Endometrium (tissue), 2 donors: ENCODE data around the gene DHX15.
"Not testable (repeated sequence)": the region's sequence is repeated elsewhere in the genome, so short reads cannot be mapped to it uniquely, and the experiment has no call there.

Experiments
- FAIRE-seq: peaks from 2 replicates; lab custom pipeline; 2012; peaks lifted over from hg19 to GRCh38; lab: Jason Lieb, UNC
- donor health status: control.
- donor health status: control.

Gene DHX15

DNA sequence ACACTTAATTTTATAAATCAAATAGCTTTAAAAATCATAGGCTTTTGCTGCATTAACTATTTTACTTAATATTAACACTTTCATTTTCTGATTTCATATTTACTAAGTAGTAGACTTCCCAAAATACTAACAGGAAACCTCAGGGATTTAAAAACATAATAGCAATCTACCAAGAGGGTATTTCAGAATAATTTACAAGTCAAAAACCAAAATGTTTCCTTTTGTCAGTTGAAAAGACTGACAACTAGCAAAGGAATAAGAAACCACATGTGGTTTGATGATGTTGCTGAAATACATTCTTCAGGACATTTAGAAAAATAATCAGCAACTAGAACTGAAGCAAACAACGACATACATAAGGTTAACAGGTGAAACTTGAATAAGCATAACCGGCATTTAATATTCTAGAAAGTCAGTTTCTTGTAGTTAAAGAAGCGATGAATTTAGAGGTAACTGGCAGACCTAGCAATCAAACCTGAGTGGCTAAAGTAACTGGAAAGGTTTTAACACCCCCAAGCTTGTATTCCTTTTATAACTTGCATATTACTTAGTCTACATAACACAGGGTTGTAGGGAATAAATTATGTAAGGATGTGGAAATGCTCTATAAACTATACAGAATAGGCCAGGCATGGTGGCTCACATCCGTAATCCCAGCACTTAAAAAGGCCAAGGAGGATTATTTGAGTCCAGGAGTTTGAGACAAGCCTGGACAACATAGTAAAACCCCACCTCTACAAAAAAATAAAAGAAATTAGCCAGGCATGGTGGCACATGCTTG, 40.0 kb downstream of the DHX15 start:
- peak; percentile 8 for FAIRE-seq

DNA sequence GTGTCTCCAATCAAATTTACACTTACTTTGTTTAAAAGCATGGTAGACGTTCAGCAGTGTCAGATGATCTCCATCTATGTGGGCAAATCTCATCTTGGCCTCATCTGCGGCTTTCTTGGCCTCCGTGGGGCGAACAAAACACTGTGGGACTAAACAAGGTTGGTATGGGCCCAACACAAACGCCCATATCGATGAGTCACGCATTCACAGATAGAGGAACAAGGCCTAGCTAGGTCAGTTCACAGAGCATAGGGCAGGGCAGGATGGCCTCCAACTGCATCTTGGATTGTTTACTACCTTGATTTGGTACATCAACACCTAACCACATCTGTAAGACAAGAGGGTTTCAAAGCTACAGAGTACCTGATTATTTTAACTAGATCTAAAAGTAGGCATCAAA, 47.3 kb downstream of the DHX15 start:
- FAIRE-seq, result no peak

DNA sequence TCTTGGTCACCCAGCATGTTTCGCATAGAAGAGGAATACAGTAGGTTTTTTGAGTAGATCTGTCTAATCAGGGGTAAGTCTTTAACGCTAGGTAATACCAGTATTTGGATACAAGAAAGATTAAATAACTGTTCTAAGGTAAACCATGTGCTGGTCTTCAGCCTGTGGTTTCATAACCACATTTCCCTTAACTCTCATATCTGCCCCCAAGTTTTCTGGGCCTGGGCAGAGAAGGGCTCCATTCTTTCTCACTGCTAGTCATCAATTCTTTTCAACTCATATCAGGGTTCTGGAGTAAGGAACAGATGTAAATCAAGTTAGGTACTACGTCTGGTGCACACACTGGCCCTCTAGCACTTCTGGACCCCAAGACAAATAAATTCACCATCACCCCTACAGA, 49.0 kb downstream of the DHX15 start:
- no peak for FAIRE-seq

DNA sequence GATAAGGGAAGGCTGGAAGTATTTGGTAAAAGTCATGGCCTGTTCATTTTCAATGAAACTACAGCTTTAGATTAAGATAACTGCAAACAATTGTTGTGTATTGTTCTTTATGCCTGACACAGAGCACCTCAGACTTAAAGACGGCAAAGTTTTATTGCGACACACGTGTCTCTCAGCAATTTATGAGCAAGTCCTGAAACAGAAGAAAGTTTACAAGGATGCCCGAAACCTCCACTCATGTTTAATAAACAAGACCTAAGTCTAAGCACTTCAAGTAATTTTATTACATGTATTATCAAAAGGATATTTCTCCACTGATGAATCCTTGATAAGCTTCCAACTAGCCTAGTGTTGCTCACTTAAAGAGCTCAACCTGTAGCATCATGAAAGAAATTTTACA, 51.0 kb downstream of the DHX15 start:
- FAIRE-seq, result peak; percentile 59

DNA sequence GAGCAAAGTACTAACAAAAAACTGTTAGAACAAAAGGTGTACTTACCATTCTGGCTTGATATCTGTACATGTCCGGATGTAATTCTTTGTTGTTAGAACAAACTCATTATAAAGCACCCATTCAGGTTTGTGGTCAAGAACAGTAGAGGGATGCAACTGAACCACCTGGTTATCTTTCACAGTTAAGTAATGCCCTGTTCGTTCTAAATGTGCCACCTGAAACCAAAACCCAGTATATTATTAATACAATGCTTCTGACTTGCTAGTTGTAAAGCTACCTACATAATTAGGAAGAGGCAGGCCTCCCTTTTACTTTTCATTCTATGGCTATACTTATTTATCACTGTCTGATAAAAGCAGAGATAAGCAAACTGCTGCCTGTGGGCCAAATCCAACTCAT, 54.8 kb downstream of the DHX15 start:
- no peak for FAIRE-seq

DNA sequence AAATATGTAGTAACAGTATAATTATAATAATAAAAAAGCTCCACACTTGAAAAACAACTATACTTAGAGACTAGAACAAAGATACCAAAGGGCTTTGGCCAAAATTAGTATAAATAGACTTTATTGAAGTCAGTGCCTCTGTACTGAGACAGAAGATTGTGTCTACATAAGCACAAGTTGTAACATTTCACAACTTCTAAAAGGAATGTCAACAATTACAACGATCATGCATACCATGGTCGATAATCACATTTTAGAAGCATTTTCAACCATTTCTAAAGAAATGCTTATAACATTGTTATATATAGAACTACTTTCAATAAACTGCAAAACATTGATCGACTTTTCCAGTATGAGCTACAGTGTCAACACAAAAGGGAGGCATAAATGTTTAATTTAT, 57.0 kb downstream of the DHX15 start:
- peak; percentile 29 for FAIRE-seq

DNA sequence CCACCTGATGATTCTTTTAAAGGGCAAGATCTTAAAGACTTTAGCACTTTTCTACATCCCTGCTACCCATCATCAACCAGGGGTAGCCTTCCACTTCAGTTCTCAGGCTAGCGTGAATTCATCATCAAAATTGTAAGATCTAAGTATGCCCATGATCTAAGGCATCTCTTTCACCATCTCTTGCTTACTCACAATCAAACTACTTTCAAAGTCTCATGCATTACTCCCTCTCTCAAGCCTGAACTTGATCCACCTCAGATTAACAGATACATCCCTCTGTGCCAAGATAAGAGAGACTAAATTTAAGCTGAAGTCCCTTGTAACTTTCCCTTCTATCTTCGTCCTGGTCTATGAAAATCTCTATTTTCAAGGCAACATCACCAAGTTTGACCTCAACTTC, 62.8 kb downstream of the DHX15 start:
- FAIRE-seq, result no peak

DNA sequence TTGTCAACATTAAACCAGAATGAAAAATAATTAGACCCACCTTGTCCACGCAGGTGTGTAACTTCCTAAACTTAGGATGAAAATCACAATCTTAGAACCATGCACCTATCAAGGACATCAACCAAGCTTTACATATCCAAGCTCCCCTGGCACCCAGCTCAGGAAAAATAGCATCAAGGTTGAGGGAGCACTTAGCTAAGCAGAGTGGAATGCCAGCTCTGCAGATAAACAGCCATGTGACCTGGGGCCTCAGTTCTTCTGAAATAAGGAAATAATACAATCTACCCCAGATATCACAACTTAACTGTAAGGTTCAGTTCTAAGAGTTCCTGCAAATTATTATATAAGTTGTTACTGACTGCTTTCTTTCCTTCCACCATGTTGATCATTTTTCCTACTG, 64.7 kb downstream of the DHX15 start:
- no peak for FAIRE-seq

DNA sequence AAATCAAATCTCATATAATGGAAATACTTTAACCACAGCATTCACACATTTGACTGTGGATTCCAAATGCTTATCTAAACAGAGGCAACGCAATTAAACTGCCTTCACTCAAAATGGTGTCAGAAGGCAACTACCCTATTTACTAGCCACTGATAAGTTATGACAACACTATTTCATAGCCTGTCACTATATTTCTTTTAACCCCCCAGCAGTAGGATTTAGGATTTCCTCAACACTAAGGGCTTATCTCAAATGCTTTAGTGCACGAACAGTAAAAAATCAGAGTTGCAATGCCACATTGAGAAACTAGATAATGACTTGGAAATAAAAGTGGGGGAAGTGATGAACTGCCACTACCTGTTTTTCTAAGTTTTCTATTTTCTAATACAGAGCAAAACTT, 66.7 kb downstream of the DHX15 start:
- FAIRE-seq, result no peak

DNA sequence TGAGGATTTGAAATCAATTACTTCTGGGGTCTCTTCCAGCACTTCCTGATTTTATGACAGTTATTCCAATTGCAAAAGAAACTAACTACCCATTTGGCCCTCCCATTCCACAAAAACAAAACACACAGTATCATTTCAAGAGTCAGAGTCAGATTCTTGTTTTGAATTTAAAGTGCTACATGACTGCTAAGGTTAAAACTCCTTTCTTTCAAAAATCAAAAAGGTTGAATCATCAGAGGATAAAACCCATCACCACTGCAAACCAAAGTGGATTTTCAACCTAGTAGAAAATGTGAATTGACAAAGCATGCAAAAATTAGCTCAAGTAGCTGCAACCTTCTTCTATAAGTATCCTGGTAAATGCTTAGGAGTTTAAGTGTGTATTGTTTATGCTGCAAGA, 67.4 kb downstream of the DHX15 start:
- FAIRE-seq, result no peak

DNA sequence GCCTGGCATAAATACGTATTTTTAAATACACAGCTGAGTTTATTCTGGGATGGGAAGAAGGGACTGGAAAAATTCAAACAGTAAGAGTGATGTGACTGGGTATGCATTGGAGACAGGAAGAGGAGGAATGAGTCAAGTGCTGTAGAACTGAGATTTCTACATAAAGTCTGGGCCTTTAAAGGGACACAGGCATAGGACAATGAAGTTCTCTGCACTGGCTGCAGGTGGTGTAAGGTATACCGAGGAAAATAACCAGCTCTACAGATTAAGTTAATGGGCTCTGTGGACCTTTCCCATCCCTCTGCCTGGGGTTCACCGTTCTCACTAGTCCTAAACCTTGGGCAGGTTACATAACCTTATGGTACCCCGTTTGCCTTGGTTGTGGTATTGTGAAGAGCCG, 68.7 kb downstream of the DHX15 start:
- no peak for FAIRE-seq

DNA sequence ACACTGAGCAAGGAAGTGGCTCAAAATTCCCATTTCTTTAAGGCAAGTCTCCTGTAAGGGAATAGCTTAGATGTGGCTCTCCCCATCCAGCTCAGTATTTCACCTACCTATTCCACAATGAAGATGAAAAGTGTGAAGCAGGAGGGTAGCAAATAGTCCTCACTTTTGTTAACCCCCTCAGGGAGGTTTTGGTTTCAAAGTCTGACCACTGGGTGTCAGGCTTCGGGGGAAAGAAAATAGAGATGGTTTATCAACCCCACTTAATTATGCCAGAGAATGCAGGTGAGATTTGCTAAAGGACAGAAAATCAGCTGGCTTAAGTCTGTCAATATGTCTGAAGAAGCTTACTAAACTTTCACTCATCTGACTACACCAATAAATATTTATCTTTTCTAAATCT, 69.5 kb downstream of the DHX15 start:
- no peak for FAIRE-seq

DNA sequence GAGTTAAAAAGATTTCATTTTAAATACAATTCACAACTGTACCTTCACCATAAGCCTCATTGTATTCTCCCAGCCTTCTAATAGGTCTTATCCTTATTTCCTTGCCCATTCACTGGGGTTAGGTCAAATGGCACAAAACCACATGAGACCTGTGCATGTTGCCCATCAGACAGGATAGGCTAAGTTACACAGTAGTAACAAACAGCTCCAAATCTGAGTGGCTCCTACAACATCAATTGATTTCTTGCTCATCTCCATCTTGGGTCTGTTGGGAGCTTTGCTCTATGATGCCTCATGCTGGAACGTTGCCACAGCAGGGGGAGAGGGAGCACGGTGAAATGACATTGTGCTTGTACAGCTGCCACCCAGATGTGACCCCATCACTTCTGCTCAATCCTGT, 70.6 kb downstream of the DHX15 start:
- no peak for FAIRE-seq

DNA sequence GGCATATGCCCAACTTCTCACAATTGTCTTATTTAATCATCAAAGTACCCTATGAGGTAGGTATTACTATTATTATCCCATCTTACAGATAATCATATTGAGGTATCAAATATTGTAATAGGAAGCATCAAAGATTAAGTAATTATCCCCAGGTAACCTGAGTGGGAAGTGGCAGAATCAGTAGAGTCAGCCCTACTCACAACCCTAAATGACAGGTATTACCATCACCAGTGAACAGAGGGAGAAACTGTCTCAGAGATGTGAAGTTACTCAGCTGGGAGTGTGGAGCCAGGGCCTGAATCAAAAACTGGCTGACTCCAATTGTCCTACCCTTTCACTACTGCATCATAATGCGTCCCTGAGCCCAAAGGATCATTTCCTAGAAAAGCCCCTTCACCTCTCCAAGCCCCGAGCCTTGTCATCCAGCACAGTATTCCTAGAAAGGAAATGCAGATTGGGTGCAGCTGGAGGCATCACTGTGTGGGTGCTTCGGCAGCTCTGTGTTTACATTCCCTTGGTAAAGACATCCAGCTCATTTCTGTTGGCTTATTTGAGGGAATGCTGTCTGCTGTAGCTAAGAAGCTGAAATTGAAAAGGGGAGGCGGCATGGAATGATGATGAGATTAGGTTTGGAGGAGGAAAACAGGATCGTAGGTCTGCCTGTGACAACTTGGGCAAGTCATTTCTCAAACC, 72.8 kb downstream of the DHX15 start:
- FAIRE-seq, result no peak

DNA sequence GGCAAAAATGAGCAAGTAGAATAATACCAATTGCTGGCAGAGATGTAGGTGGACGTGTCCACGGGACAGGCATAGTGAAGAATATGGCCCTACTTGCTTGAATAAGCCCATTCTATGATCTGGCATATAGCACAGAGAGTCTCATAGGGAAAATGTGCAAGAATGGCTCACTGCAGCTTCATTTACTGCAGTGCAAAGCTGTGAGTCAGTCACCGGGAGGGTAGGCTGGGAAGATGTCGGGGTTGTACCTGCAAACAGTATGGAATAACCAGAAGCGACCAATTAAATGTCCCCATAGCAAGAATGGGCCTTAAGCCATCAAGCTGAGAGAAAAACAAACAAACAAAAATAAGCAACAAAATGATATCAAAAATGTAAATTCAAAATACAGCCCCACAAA, 74.3 kb downstream of the DHX15 start:
- no peak for FAIRE-seq

DNA sequence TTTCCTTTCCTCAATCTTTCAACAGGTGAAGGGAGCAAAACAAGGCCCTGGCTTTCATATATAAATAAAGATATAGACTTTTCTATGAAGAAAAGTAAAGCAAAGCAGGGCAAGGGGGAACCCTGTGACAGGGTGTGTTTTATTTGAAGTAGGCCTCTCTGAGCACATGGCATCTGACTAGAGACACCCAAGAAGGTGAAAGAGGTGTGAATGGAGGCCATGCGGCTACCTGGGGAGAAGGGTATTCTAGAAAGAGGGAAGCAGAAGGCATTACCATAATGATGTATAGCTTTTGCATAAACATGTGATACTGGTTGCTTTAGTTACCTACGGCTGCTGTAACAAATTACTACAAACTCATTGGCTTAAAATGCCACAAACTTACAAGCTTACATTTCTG, 75.8 kb downstream of the DHX15 start:
- no peak for FAIRE-seq

DNA sequence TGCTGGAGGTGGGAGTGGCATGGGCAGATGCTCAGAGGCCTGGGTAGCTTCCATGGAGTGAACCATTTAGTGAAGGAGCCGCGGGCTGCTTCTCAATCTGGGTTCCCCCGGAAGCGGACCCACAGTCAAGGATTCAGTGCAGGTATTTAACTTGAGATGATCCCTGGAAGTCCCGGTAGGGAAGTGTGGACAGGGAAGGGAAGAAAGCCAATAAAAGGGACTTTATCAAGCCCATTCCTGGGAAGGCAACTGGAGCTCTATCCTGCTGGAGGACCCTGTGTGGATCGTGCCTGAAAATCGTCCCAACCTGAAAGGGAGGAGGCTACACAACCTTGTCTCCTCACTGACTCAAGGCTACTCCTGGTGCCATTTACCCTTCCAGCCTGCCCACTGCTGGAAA, 76.9 kb downstream of the DHX15 start:
- no peak for FAIRE-seq

DNA sequence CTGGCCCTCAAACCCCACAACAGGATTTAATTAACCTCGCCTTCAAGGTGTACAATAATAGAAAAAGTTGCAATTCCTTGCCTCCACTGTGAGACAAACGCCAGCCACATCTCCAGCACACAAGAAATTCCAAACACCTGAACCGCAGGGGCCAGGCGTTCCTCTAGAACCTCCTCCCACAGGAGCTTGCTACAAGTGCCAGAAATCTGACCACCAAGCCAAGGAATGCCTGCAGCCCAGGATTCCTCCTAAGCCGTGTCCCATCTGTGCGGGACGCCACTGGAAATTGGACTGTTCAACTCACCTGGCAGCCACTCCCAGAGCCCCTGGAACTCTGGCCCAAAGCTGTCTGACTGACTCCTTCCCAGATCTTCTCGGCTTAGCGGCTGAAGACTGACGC, 81.3 kb downstream of the DHX15 start:
- not testable (repeated sequence) for FAIRE-seq

DNA sequence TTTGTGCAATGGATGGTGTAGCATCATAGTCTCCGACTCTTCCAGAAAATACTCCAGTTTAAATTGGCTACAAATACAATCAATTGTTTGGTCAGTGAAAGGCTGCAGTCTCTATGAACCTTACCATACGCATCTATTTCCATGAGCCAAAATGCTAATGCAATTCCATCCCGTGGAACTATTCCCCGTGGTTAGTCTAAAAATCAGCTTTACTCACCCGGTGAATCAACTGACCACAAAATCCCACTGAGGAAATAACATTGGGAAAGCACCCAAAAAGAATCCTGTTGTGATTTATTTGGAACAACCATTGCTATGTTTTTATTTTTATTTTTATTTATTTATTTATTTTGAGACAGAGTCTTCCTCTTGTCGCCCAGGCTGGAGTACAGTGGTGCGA, 87.1 kb downstream of the DHX15 start:
- no peak for FAIRE-seq

DNA sequence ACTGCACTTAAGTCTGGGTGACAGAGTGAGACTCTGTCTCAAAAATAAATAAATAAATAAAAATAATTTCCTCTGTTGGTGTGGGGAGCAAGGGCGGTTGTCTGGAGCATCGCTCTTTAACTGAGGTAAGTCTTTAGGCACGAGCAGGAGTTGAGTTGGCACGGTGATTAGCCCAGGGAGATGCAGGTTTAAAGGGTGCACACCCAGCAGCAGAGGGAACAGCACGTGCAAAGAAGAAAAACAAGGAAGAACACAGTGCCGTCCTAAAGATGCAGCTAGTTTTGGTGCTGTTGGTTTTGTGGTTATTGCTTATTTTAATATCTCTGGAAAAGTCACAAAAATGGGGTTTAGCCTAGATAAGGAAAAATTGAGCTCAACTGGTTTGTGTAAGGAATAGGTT, 87.8 kb downstream of the DHX15 start:
- no peak for FAIRE-seq

DNA sequence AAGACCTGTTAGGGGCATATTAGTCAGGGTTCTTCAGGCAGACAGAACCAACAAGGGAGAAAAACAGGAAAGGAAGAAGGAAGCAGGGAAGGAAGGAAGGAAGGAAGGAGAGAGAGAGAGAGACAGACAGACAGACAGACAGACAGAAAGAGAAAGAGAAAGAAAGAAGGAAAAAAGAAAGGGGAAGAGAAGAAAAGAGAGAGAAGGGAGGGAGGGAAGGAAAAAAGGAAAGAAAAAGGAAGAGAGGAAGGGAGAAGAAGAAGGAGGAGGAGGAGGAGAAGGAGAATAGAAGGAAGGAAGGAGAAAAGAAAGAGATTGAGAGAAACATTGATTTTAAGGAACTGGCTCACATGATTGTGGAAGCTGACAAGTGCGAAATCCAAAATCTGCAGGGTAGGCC, 89.0 kb downstream of the DHX15 start:
- no peak for FAIRE-seq

DNA sequence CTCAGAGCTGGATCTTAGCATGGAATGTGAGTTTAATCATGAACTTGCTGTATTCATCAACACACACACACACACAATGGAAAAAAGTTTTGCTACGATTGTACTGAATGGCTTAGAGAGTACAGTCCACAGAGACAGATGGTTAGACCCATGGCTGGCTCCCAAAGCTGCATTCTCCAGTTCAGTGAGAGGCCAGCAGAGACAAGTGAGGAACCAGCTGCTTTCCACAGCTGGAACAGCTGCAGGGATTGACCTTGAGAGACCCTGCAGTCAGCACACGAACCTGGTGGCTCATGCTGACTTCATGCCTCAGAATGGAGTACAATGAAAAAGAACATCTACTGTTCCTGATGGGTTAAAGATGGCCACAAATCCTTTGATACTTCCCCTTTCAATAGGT, 94.5 kb downstream of the DHX15 start:
- FAIRE-seq, result no peak

DNA sequence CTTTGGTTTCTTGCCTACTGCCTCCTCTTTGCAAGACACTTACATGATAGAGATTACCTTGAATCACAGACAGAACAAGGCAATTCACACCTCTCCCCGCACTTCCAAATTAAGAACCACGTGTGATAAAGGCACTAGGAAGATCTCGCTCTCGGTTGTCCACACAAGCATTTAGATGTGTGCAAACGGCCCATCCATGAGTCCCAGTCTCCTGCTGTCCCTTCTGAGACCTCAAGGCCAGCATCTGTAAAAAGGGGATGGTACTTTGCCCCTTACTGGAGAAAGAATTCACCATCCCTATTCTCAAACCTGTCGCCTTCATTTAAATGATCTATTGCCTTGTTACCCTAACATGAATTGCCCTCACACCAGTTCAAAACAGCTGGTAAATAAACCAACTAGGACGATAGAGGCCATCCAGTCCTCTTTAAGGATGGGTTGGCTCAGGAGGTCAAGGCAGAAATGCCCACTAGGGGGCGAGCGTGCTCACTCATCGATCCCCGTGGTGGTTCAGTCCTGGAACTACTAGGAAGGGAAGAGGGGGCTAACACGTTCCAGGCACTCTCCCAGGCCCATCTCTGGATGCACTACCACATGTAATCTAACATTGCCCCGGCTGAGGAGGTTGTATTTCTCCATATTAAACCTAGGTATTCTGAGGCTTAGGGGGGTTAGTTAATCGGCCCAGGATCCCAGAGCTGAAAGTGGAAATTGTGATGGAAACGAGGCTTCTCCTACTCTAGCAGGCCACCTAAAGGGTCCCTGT, 95.8 kb downstream of the DHX15 start:
- no peak for FAIRE-seq
